ENCODE measurements around the gene KCNC4.

- TF ChIP-seq CTCF (IDR thresholded peaks at IDR 0.05) (no peak), POLR2A (IDR thresholded peaks at IDR 0.05) (no peak)
Observed at GRCh38 chr1:110210604-110211495, 736 bp downstream of the KCNC4 start.
